Measurements from ENCODE around the gene ATP6AP2. TPM values are rescaled to one million over a fixed set of nuclear protein-coding genes. Genes with fewer than 3 reads are reported as not detected.

The ATP6AP2 gene
- 126 to 159 TPM (median 148 TPM) in 5 replicates for total RNA-seq (2022; extraction: Qiagen RNA extraction; ENCODE audit: low read depth)

GRCh38 chrX:40580537-40581335, at the start of gene ATP6AP2:
Gene ATP6AP2 (plus strand): TSS chrX:40580970. CDS start chrX:40581066, 96 bp downstream.

GRCh38 chrX:40623139-40623536, 42.4 kb downstream of the ATP6AP2 start, which contains the start of gene MPC1L:
Gene MPC1L (plus strand): TSS chrX:40623428. CDS start chrX:40623566, 138 bp downstream.

GRCh38 chrX:40647307-40648197, 66.8 kb downstream of the ATP6AP2 start, which contains the start of gene CXorf38:
Gene CXorf38 (minus strand): TSS chrX:40647561. CDS start chrX:40647520, 41 bp downstream.

Other genes with a start within 250 kb of the ATP6AP2 start
- gene MPC1L, start 42.5 kb downstream of the ATP6AP2 start, total RNA-seq (2022; extraction: Qiagen RNA extraction; ENCODE audit: low read depth) = not detected in 5 replicates
- 8.3 to 12.2 TPM (median 10.8 TPM) in 5 replicates for gene CXorf38, start 66.6 kb downstream of the ATP6AP2 start, total RNA-seq (2022; extraction: Qiagen RNA extraction; ENCODE audit: low read depth)
- 18.1 to 29.7 TPM (median 20.5 TPM) in 5 replicates for gene MED14, start 154.6 kb downstream of the ATP6AP2 start, total RNA-seq (2022; extraction: Qiagen RNA extraction; ENCODE audit: low read depth)

Measured in A549 treated with ZK216348 at 1 μM for 4 hours (cell line).